Fibroblast of mammary gland (primary cell): ENCODE data around the gene CWC22.
A peak's percentile ranks its signal among the peaks of the same experiment; 100 is the strongest.

Source experiments
- DNase-seq: peaks from one replicate; pipeline ENCODE4 v3.0.0-alpha.2; 2010; ENCODE audit warnings: low read depth
- H3K4me3 ChIP-seq: 2 replicates; pipeline ENCODE4 v1.5.1; 2011; ENCODE audit warnings: low read depth, mild to moderate bottlenecking, low read length, moderate library complexity; ENCODE audit not compliant: control insufficient read depth
- TF ChIP-seq, protein P1 (sequence below): conservative IDR thresholded peaks from 2 replicates; pipeline ENCODE4 v1.5.1; 2011; ENCODE audit warnings: low read depth, low read length, inconsistent platforms; ENCODE audit not compliant: control insufficient read depth, insufficient read depth

CWC22 gene

DNA sequence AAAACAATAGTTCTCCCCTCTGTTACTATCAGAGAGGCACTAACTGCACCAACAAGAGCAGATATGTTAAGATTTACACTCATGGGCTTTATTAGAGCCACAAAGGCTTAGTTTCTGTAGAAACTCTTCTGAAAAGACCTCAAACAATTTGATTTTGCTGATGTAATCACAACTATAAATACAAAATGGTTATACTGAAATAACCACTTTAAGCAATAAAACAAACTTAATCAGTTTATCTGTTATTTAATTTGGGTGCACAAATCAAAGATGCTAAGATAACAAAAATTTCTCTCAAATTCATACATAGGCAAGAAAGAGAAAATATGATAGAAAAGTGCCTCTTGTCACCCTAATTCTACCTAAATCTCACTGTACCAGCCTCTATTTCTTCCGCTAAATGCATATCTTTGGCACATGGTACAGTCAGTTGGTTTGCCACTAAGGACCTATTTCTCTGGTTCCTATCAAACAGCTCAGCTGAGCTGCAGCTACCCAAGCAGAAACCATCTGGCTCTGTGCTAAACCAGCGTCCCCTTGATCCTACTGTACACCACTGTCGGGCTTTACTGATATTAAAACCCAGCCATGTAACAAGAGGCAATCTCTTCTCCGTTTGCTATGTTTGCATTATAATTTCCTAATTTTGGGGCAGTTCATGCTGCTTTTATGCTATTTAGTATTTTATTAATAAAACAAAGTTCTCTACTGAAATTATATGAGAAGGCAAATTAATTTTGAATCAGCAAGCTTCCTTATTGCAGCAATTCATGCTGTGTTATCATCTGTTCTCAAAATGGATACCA lies 60.1 kb downstream of the CWC22 start:
- no peak overlapping the region for H3K4me3 ChIP-seq
- no peak for DNase-seq
- TF ChIP-seq, protein P1, sequence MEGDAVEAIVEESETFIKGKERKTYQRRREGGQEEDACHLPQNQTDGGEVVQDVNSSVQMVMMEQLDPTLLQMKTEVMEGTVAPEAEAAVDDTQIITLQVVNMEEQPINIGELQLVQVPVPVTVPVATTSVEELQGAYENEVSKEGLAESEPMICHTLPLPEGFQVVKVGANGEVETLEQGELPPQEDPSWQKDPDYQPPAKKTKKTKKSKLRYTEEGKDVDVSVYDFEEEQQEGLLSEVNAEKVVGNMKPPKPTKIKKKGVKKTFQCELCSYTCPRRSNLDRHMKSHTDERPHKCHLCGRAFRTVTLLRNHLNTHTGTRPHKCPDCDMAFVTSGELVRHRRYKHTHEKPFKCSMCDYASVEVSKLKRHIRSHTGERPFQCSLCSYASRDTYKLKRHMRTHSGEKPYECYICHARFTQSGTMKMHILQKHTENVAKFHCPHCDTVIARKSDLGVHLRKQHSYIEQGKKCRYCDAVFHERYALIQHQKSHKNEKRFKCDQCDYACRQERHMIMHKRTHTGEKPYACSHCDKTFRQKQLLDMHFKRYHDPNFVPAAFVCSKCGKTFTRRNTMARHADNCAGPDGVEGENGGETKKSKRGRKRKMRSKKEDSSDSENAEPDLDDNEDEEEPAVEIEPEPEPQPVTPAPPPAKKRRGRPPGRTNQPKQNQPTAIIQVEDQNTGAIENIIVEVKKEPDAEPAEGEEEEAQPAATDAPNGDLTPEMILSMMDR: no peak

DNA sequence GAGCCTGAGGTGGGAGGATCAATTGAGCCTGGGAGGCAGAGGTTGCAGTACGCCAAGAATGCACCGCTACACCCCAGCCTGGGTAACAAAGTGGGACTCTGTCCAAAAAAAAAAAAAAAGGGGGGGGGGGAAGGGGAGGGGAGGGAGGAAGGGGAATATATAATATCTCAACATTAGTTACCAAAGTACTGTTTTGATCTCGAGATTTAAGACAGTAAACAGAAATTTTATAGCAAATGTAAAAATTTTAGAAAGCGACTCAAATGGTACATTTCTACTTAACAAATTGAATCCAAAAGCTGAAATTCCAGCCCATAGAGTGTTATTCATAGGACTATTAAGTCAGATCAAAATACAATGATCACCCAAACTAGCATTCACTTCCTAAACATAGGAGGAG lies 60.8 kb downstream of the CWC22 start:
- no peak for DNase-seq
- TF ChIP-seq, protein P1: no peak

DNA sequence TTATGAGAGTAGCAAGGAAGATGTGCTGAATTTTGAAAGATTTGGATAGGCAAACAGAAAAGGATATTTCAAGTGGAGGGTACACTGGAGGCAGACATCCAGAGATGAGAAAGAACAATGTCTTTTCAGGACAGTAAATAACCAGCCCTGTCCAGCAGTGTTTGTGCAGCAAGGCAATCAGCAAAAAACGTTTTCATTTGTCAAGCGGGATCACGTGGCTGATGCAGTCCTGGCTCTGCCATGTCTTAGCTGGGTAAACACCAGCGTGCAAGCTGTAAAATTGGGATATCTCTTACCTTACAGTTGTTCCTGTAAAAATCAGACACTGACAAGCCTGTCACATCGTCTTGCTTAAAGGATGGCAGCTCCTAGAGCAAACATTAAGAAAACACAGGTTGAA lies 67.8 kb downstream of the CWC22 start:
- TF ChIP-seq, protein P1: no peak
- no peak for DNase-seq
- H3K4me3 ChIP-seq: no peak overlapping the region

More for the DNA sequence above, 60.8 kb downstream of the CWC22 start:
- no peak overlapping the region for H3K4me3 ChIP-seq

DNA sequence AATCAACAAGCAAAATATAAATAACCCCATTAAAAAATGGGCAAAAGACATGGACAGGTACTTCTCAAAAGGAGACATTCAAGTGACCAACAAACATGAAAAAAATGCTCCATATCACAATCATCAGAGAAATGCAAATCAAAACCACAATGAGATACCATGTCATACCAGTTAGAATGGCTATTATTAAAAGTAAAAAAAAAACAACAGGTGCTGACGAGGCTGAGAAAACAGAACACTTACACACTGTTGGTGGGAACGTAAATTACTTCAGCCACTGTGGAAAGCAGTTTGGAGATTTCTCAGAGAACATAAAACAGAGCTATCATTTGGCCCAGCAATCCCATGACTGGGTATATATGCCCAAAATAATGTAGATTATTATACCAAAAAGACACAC lies 69.1 kb downstream of the CWC22 start:
- TF ChIP-seq, protein P1: no peak
- H3K4me3 ChIP-seq: no peak overlapping the region
- no peak for DNase-seq

DNA sequence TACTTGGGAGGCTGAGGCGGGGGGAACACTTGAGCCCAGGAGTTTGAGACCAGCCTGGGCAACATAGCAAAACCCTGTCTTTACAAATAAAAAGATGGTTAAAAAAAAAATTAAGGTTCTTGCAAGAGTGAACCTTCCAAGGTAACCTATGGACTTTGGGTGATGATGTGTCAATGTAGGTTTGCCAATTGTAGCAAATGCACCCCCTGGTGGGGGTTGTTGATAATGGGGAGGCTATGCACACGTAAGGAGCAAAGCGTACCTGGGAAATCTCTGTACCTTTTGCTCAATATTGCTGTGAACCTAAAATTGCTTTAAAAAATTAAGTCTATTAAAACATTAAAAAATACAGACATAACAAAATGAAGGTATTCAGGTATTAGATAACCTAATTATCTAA lies 70.4 kb downstream of the CWC22 start:
- TF ChIP-seq, protein P1: peak; percentile 59
- no peak overlapping the region for H3K4me3 ChIP-seq
- DNase-seq: peak; percentile 37

DNA sequence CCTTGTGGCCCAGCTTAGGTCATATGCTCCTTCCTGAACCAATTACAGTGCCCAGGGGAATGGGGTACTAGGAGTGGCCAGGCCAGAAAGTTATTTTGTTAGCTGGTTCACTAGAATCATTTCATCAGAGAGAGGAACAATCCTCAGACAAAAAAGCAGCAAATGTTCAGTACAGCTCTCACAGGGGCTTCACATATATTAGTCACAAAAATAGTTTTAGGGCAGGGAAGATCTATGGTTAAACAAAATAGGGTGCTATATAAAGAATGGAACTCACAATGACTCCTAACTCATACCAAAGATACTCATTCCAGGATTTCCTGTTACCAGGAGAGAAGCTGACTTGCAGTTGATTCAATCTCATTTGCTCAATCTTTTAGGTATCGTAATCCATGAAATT lies 71.0 kb downstream of the CWC22 start:
- DNase-seq: no peak
- H3K4me3 ChIP-seq: no peak overlapping the region
- TF ChIP-seq, protein P1: no peak
